GM18507 (cell line): ENCODE measurements around the gene ITPKC.

Experiments used
- DNase-seq: peaks from one replicate; pipeline ENCODE4 v3.0.0; 2011; ENCODE audit warnings: low read depth; ENCODE audit not compliant: insufficient read length; ENCODE audit errors: extremely low spot score
- FAIRE-seq: peaks from 2 replicates; lab custom pipeline; 2011; peaks lifted over from hg19 to GRCh38; lab: Jason Lieb, UNC

Gene ITPKC

DNA sequence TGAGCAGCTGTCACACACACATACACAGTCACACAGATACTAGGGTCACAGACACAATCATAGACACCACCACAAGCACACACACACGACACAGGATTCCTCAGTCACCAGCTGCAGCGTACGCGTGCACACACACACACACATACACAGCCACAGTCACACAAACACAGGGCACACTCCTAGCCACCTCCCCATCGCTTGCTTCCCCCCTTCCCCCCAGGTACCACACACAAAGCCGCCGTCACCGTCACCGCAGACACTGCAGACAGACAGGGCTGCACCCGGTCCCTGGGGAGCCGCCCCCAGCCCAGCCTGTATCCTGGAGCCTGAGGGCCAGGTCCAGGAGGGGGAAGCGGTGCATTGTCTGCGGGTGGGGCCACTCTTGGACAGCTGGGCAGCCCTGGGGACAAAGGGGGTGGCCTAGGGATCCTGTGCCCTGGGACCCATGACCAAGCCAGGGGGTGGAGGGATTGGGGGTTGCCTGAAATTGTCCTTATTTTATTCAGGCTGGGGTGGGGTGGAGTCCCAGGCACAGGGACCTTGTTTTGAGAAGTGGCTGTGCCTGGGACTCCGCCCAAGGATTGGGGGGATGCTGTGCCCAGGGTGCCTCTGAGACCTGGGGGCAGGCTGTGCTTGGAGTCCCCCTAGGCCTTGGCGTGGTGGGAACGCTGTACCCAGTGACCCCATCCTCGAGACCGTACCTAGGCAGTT is 27.4 kb upstream of the ITPKC start:
- DNase-seq (no peak), FAIRE-seq (no peak)

DNA sequence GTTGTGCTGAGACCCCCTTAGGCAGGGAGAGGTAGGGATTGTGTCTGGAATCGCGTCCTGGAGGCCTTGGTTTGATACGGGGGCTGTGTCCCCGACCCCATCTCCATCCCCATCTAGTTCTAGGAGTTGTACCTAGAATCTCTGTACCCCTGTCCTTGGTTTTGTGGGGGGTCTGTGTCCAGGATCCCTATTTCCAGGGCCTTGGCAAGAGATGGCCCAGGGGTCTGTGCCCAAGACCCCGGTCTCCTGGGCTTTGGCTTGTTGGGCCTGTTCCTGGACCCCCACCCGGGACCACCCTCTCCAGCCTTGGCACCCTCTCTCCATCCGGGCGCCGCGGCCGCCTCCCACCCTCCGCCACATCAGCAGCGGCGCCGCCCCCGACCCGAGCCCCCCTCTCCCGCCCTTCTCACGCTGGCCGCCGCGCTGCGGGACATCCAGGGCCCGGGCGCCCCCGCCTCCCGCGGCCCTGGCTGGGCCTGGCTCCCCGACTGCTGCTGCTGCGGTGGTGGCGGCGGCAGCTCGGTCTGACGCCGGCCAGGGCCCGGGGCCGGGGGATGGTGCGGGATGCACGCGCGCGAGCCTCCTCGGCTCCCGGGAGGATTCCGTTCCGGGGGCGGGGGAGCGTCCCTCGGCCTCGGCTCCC is 26.7 kb upstream of the ITPKC start, which contains the start of gene NUMBL:
NUMBL (minus strand) TSS at position 602 of the 643 bp plus-strand sequence; CDS start at position 434, 168 bp downstream.
- DNase-seq: no peak
- FAIRE-seq: no peak

GRCh38 chr19:40690693-40691420 is 26.1 kb upstream of the ITPKC start:
- DNase-seq (peak; percentile 98), FAIRE-seq (peak; percentile 84)

GRCh38 chr19:40691421-40692211 is 25.3 kb upstream of the ITPKC start:
- DNase-seq (no peak), FAIRE-seq (no peak)

DNA sequence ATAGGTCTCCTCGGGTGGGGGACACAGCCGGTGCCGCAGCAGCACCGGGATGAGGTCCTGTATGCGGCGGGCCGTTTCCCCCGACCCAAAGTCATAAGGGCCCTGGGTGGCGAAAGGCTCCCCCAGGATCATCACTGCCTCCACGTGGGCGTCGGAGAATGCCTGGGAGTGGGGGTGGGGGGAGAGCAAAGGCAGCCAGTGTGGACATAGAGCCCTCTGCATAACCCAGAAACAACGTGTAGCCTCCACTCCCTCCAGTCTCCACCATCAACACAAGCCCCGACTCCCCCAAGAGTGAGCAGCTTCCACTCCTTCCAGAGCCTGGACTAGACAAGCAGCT is 24.7 kb upstream of the ITPKC start:
- FAIRE-seq (no peak), DNase-seq (no peak)

- DNase-seq (no peak), FAIRE-seq (no peak)
Measured at GRCh38 chr19:40693150-40693788, 23.6 kb upstream of the ITPKC start.

- FAIRE-seq (no peak), DNase-seq (no peak)
Measured at GRCh38 chr19:40693896-40694295, 23.0 kb upstream of the ITPKC start.

DNA sequence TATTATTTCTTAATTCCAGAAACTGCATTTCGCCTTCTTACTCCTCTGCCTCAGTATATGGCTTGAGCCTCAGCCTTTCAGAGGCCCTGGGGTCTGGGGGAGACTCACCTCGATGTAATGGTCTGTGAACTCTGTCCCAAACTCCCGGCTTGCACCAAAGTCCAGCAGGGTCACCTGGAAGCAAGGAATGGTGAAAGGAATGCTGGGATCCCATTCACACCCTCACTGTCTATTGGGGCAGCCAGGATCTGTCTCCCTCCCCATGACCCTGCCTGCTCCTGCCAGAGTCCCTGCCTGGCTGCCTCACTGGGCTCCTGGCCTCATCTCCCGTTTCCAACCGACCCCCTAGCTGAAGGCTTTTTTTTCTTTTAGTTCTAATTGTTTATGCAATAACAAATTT is 21.0 kb upstream of the ITPKC start:
- FAIRE-seq: no peak
- DNase-seq: no peak

- no peak for FAIRE-seq
- DNase-seq: no peak
Measured at GRCh38 chr19:40697007-40697406, 19.9 kb upstream of the ITPKC start.

DNA sequence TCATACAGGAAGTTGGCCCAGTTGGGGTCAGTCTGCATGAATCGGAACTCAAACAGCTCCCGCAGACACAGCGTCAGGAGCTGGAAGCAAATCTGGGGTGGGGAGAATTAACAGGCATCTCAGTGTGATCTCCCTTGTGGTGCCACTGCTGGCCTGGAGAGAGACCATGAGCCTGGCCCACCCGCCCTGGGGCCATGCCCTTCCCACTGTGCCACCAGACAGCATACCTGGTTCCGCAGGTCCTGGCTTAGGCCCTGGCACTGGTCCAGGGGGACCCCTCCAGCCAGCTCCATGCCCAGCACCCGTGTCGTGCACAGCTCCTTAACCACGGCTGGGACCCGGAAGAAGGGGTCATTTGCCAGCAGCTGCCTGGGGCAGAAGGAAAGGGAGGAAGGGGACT is 16.8 kb upstream of the ITPKC start:
- DNase-seq (no peak), FAIRE-seq (no peak)

- DNase-seq (no peak), FAIRE-seq (no peak)
Measured at GRCh38 chr19:40701758-40702157, 15.2 kb upstream of the ITPKC start.

GRCh38 chr19:40702337-40703012 is 14.4 kb upstream of the ITPKC start:
- no peak for FAIRE-seq

DNA sequence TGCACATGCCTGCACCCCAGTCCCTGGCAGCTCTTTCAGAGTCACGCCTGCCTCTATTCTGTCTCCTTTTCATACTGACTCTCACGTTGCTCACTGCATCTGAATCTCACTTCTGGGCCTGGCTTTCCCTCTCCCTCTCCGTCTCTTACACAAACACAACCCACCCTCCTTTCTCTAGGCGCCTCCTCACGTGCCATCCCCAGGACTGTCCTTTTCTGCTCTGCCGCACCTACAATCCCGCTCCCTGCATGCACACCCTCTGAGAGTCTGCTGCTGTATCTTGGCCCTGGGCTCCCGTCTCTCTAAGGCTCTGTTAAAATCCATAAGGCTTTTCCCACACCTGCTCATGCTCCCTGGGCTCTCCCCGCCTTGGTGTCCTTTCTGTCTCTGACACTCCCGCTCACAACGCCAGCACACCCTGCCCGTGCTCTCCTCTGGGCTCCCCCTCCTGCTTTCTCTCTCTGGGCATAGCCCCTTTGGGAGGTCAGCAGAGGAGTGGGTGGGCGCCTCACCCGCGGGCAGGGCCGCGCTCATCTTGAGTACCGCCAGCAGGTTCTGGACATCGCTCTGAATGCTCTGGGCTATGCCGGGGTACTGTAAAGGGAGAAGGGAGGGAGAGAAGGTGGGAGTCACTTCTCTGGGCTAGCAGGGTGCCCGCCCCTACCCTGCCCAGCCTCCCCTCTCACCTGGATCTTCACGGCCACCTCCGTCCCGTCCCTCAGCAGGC is 13.7 kb upstream of the ITPKC start:
- FAIRE-seq (no peak), DNase-seq (no peak)

More at GRCh38 chr19:40702337-40703012, 14.4 kb upstream of the ITPKC start:
- DNase-seq: no peak

DNA sequence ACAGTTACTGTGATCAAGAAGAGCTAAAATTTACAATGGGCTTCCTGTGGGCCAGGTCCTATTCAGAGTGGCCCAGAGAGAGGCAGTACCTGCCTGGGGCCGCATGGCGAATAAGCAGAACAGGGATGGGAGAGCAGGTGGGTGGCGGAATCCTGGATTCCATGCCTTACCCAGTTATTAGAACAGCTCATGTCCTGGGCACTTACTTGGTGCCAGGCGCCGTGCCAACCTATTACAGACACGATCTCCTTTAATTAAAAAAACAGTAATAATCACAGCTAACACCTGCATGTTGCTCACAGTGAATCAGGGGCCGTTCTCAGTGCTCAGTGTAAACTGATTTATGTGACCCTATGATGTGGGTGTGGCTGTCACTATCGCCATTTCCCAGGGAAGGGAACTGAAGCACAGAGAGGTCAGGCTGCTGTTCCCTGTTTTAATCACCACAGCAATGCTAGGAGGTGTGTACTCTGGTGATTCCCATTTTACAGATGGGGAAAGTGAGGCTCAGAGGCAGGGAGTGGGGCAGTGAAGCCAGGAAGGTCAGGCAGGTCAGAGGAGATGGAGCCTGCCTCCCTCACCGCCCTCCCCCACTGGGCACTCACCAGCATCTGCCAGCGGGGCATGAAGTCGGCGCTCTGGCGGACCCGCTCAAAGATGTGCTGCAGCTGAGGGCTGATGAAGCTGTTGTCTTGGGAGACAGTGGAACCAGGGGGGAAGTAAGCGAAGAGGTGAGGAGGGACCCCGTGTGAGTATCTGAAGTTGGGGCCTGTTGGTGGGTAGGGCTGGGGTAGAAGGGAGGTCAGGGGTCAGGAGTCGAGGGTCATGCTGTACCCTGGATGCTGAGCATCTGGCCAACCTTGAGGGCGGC is 12.2 kb upstream of the ITPKC start:
- FAIRE-seq (no peak), DNase-seq (no peak)

DNA sequence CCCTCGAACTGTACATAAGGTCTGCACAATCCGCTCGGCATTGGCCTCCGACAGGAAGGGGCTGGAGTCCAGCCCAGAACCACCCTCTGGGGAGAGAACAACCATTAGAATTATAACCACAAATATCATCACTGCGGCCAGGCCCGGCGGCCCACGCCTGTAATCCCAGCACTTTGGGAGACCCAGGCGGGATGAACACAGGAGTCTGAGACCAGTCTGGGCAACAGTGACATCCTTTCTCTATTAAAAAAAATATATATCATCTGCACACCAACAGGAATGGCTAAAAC is 11.6 kb upstream of the ITPKC start:
- FAIRE-seq (no peak), DNase-seq (no peak)

DNA sequence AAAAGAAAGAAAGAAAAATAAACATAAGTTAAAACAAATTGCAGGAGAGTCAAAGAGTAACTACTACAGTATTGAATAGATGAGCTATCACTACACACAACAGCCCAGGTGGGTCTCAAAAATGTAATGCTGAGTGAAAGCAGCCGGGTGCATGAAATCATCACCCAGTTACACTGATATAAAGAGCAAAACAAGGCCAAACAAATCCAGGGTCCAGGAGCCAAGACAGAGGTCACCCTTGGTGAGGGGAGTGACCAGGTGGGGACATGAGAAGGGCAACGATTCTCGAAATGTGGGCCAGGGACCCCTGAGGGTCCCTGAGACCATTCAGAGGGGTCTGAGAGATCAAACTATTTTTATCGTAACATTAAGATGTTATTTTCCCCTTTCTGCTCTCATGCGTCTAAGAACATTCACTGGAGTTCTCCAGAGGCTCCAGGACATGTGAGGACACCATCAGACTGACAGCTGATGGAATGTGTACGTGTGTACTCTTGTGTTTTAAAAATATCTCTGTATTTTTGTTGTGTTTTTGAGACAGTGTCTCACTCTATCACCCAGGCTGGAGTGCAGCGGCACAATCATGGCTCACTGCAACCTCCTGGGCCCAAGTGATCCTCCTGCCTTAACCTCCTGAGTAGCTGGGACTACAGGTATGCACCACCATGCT is 10.8 kb upstream of the ITPKC start:
- FAIRE-seq: no peak
- no peak for DNase-seq

DNA sequence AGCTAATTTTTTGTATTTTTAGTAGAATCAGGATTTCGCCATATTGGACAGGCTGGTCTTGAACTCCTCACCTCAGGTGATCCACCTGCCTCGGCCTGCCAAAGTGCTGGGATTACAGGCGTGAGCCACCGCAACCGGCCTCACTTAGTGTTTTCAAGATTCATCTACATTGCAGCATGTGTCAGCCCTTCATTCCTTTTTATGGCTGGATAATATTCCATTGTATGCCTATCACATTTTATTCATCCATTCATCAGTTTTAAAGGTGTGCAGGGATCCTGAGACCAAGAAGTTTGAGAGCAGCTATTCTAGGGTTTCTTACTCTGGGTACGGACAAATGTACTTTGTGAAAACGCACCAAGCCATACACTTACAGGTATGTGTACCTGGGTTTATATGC is 9.3 kb upstream of the ITPKC start:
- FAIRE-seq (no peak), DNase-seq (no peak)
